Endothelial cell of umbilical vein (primary cell): ENCODE results near the gene ATP8A2.

Source experiments
- EZH2 ChIP-seq: IDR thresholded peaks from 2 replicates; pipeline ENCODE4 v1.6.1; 2012; ENCODE audit warnings: borderline replicate concordance, low read depth, mild to moderate bottlenecking, moderate library complexity, low read length, inconsistent platforms; ENCODE audit not compliant: severe bottlenecking
- FOS ChIP-seq: IDR thresholded peaks from 2 replicates; pipeline ENCODE4 v1.6.1; 2011; ENCODE audit warnings: mild to moderate bottlenecking, low read length, moderate library complexity, borderline replicate concordance; ENCODE audit not compliant: insufficient read depth
- JUN ChIP-seq: IDR thresholded peaks from 2 replicates; pipeline ENCODE4 v1.6.1; 2011; ENCODE audit warnings: borderline replicate concordance, low read depth; ENCODE audit not compliant: insufficient read length, insufficient read depth
- MYC ChIP-seq: IDR thresholded peaks from one replicate; pipeline ENCODE4 v1.6.1; 2011; ENCODE audit warnings: mild to moderate bottlenecking, low read depth, low read length
- POLR2A ChIP-seq: IDR thresholded peaks from 2 replicates; pipeline ENCODE4 v1.6.1; 2012; ENCODE audit warnings: low read depth, mild to moderate bottlenecking, control low read depth, low read length
- POLR2AphosphoS5 ChIP-seq: IDR thresholded peaks from 2 replicates; pipeline ENCODE4 v1.6.1; 2012; ENCODE audit warnings: low read depth, mild to moderate bottlenecking, control low read depth, low read length, moderate library complexity; ENCODE audit not compliant: insufficient read depth
- TF ChIP-seq, protein P1 (sequence below), 2 donors: IDR thresholded peaks; 1 replicate in 1 of 2; 2 replicates in 1 of 2; pipeline ENCODE4 v1.5.1; 2011; ENCODE audit warnings: low read length in 2 of 2, mild to moderate bottlenecking in 2 of 2, moderate library complexity in 2 of 2, control low read depth in 1 of 2, inconsistent platforms in 1 of 2, low read depth in 1 of 2; ENCODE audit not compliant: insufficient read depth in 1 of 2; ENCODE audit errors: extremely low read depth in 1 of 2
- TF ChIP-seq, protein P2 (sequence below): IDR thresholded peaks from 2 replicates; pipeline ENCODE4 v1.6.1; 2011; ENCODE audit not compliant: insufficient read depth, insufficient read length

DNA sequence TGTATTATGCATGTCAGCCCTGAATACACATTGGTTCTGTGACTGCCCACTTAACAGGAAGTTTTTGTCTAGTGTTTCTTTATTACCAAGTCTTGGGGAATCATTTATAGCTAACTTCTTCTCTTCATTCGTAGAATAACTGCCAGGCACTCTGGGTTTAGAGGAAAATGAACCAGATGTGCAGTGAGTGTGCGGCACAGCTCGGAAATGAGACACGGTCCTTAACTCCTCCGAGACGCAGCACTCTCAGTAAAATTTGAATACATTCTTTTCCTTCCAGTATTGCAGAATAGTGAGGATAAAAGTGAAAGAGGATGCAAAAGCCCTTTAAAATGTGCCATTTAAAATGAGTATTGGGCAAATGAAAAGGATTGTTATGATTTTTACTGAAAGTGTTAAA, 29.2 kb downstream of the ATP8A2 start:
- TF ChIP-seq, protein P1, sequence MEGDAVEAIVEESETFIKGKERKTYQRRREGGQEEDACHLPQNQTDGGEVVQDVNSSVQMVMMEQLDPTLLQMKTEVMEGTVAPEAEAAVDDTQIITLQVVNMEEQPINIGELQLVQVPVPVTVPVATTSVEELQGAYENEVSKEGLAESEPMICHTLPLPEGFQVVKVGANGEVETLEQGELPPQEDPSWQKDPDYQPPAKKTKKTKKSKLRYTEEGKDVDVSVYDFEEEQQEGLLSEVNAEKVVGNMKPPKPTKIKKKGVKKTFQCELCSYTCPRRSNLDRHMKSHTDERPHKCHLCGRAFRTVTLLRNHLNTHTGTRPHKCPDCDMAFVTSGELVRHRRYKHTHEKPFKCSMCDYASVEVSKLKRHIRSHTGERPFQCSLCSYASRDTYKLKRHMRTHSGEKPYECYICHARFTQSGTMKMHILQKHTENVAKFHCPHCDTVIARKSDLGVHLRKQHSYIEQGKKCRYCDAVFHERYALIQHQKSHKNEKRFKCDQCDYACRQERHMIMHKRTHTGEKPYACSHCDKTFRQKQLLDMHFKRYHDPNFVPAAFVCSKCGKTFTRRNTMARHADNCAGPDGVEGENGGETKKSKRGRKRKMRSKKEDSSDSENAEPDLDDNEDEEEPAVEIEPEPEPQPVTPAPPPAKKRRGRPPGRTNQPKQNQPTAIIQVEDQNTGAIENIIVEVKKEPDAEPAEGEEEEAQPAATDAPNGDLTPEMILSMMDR (IDR thresholded peaks at IDR 0.05; ENCODE audit: extremely low read depth in 1 of 2, insufficient read depth in 1 of 2, low read depth in 1 of 2, low read length in 2 of 2), result no peak
- TF ChIP-seq POLR2AphosphoS5 (no peak), EZH2 (no peak), POLR2A (no peak), MYC (no peak), JUN (no peak), FOS (no peak)
- TF ChIP-seq, protein P2, sequence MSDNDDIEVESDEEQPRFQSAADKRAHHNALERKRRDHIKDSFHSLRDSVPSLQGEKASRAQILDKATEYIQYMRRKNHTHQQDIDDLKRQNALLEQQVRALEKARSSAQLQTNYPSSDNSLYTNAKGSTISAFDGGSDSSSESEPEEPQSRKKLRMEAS, result no peak
